HCT116 (cell line): ENCODE results near the gene SDCCAG8. TPM values are rescaled to one million over a fixed set of nuclear protein-coding genes. Genes with fewer than 3 reads are reported as not detected.

Source experiments
- ATAC-seq: fragments of 200-7000 bp; cut with Tn5 transposase; 2 replicates; pipeline ENCODE4 v1.9.1; 2020; ENCODE audit warnings: mild to moderate bottlenecking, moderate library complexity
- BruUV-seq: library from RNA; stranded (reverse); fragments of 400-500 nt; replicated peaks from 2 replicates; lab custom pipeline; 2021; lab: Mats Ljungman, UMichigan
- CTCF ChIA-PET: fragments of 300-600 bp; sonication (Branson Sonifier 250); formaldehyde crosslinking; loops from one replicate; lab custom pipeline; 2021; ENCODE audit warnings: antibody characterized with exemption; lab: Charles Lee
- POLR2A ChIA-PET: fragments of 300-600, 350-600 bp; sonication (Branson Sonifier 250); formaldehyde crosslinking; loops from one replicate; lab custom pipeline; 2021; ENCODE audit warnings: antibody characterized with exemption; lab: Charles Lee
- RAD21 ChIA-PET, 2 experiments: fragments of 300-600 bp; sonication (Branson Sonifier 250); formaldehyde crosslinking; loops; one replicate each; lab custom pipeline; 2023; ENCODE audit warnings: low total read pairs in 2 of 2; ENCODE audit not compliant: uncharacterized antibody in 2 of 2, unreplicated experiment in 2 of 2, low non-redundant PET in 1 of 2; lab: Charles Lee
- DNase-seq: peaks from one replicate; pipeline ENCODE4 v3.0.0-alpha.2; 2010; ENCODE audit warnings: low read depth, low spot score
- H2AFZ ChIP-seq: fragments of 200-600 bp; shearing (Covaris generic), sonication (generic); 2 replicates; pipeline ENCODE4 v1.6.1; 2017; ENCODE audit warnings: low read depth, mixed run types, mixed read lengths, antibody characterized with exemption, low read length; ENCODE audit not compliant: poor library complexity, severe bottlenecking
- H3K27ac ChIP-seq: 2 replicates; pipeline ENCODE4 v1.5.1; 2012; ENCODE audit warnings: low read depth, low read length
- H3K27me3 ChIP-seq: fragments of 200-600 bp; sonication (generic); 2 replicates; pipeline ENCODE4 v1.6.1; 2016; ENCODE audit warnings: mixed run types, low read length, mixed read lengths; ENCODE audit not compliant: insufficient read depth
- H3K36me3 ChIP-seq, 2 experiments: fragments of 200-500 bp in 1 of 2; fragments of 200-600 bp in 1 of 2; sonication (Bioruptor generic) in 1 of 2; sonication (generic) in 1 of 2; 2 replicates each; pipeline versions ENCODE4 v1.5.1 to v1.6.1; 2014 to 2016; ENCODE audit warnings: low read length in 2 of 2, inconsistent platforms in 1 of 2, mixed read lengths in 1 of 2, mixed run types in 1 of 2; ENCODE audit not compliant: insufficient read depth in 2 of 2, control insufficient read depth in 1 of 2
- H3K4me1 ChIP-seq, 2 experiments: fragments of 200-600 bp in 1 of 2; sonication (generic) in 1 of 2; 2 replicates each; pipeline versions ENCODE4 v1.5.1 to v1.6.1; 2012 to 2017; ENCODE audit warnings: low read length in 2 of 2, inconsistent platforms in 1 of 2, mild to moderate bottlenecking in 1 of 2, mixed read lengths in 1 of 2, mixed run types in 1 of 2, moderate library complexity in 1 of 2; ENCODE audit not compliant: insufficient read depth in 2 of 2, control insufficient read depth in 1 of 2
- H3K4me2 ChIP-seq: fragments of 200-600 bp; sonication (generic); 2 replicates; pipeline ENCODE4 v1.6.1; 2017; ENCODE audit warnings: mixed run types, low read length, mixed read lengths
- H3K4me3 ChIP-seq, 2 experiments: fragments of 200-600 bp in 1 of 2; sonication (generic) in 1 of 2; replicated peaks in 1 of 2; 2 replicates each; pipeline ENCODE4 v1.5.1; 2011 to 2016; ENCODE audit warnings: low read length in 2 of 2, control low read depth in 1 of 2, low read depth in 1 of 2, mild to moderate bottlenecking in 1 of 2, mixed read lengths in 1 of 2, mixed run types in 1 of 2
- H3K79me2 ChIP-seq: fragments of 200-600 bp; sonication (generic); 2 replicates; pipeline ENCODE4 v1.6.1; 2017; ENCODE audit warnings: mild to moderate bottlenecking, mixed run types, low read length, moderate library complexity, mixed read lengths; ENCODE audit not compliant: insufficient read depth
- H3K9ac ChIP-seq: fragments of 200-600 bp; sonication (generic); 2 replicates; pipeline ENCODE4 v1.6.1; 2016; ENCODE audit warnings: low read length, mixed read lengths
- H3K9me2 ChIP-seq: fragments of 200-600 bp; sonication (generic), shearing (Covaris generic); 2 replicates; pipeline ENCODE4 v1.6.1; 2017; ENCODE audit warnings: mixed run types, mild to moderate bottlenecking, moderate library complexity; ENCODE audit not compliant: insufficient read depth
- H3K9me3 ChIP-seq, 2 experiments: fragments of 200-500 bp in 1 of 2; fragments of 200-600 bp in 1 of 2; sonication (Bioruptor generic) in 1 of 2; sonication (generic) in 1 of 2; 2 replicates each; pipeline ENCODE4 v1.6.1; 2014 to 2017; ENCODE audit warnings: low read length in 2 of 2, mixed read lengths in 2 of 2, inconsistent platforms in 1 of 2, low read depth in 1 of 2, mild to moderate bottlenecking in 1 of 2, mixed run types in 1 of 2, moderate library complexity in 1 of 2; ENCODE audit not compliant: control insufficient read depth in 1 of 2, insufficient read depth in 1 of 2
- H4K20me1 ChIP-seq: fragments of 200-600 bp; sonication (generic), shearing (Covaris generic); 2 replicates; pipeline ENCODE4 v1.6.1; 2017; ENCODE audit warnings: mixed run types, mild to moderate bottlenecking, moderate library complexity; ENCODE audit not compliant: insufficient read depth
- CBX3 ChIP-seq: IDR thresholded peaks from 2 replicates; pipeline ENCODE4 v1.6.1; 2012; ENCODE audit warnings: low read depth
- CEBPB ChIP-seq: IDR thresholded peaks from 2 replicates; pipeline ENCODE4 v1.6.1; 2012; ENCODE audit warnings: low read depth
- ELF1 ChIP-seq: IDR thresholded peaks from 2 replicates; pipeline ENCODE4 v1.6.1; 2012; ENCODE audit warnings: low read depth, borderline replicate concordance
- FOSL1 ChIP-seq: IDR thresholded peaks from 2 replicates; pipeline ENCODE4 v1.6.1; 2012; ENCODE audit warnings: low read depth
- POLR2A ChIP-seq: IDR thresholded peaks from 2 replicates; pipeline ENCODE4 v1.7.0; 2011; ENCODE audit warnings: borderline replicate concordance; ENCODE audit not compliant: insufficient read depth, insufficient read length; ENCODE audit errors: extremely low read depth
- POLR2AphosphoS5 ChIP-seq: IDR thresholded peaks from 2 replicates; pipeline ENCODE4 v1.6.1; 2011; ENCODE audit warnings: mild to moderate bottlenecking, low read depth, low read length, moderate library complexity
- SRF ChIP-seq: IDR thresholded peaks from 2 replicates; pipeline ENCODE4 v1.6.1; 2012; ENCODE audit warnings: low read depth
- TCF7L2 ChIP-seq: IDR thresholded peaks from 2 replicates; pipeline ENCODE4 v1.7.0; 2011; ENCODE audit warnings: borderline replicate concordance, inconsistent platforms; ENCODE audit not compliant: insufficient read depth, insufficient read length; ENCODE audit errors: extremely low read depth
- YY1 ChIP-seq: IDR thresholded peaks from 2 replicates; pipeline ENCODE4 v1.6.1; 2011; ENCODE audit warnings: low read length, low read depth, moderate library complexity, mild to moderate bottlenecking; ENCODE audit not compliant: insufficient replicate concordance; ENCODE audit errors: extremely low read depth
- ZNF274 ChIP-seq: fragments of 200-500 bp; sonication (Bioruptor generic); IDR thresholded peaks from 2 replicates; pipeline ENCODE4 v1.6.1; 2014; ENCODE audit warnings: mild to moderate bottlenecking, low read depth, low read length, inconsistent platforms
- intact Hi-C: fragments of 100-400 bp; cut with micrococcal nuclease; formaldehyde crosslinking; loops from 2 replicates; pipeline ENCODE4 v1.10.0; 2022
- total RNA-seq: library from RNA; stranded (reverse); gene quantifications from one replicate; pipeline ENCODE4 v1.2.1, GENCODE V29; 2021; ENCODE audit not compliant: unreplicated experiment
- TF ChIP-seq, protein P1 (sequence below): IDR thresholded peaks from 2 replicates; pipeline ENCODE4 v1.6.1; 2012
- TF ChIP-seq, protein P2 (sequence below): IDR thresholded peaks from 2 replicates; pipeline ENCODE4 v1.6.1; 2012
- TF ChIP-seq, protein P3 (sequence below), 3 experiments: fragments of 200-600 bp in 1 of 3; sonication (generic) in 1 of 3; IDR thresholded peaks in 2 of 3; conservative IDR thresholded peaks in 1 of 3; 2 replicates each; pipeline ENCODE4 v1.5.1; 2012 to 2017; ENCODE audit warnings: low read depth in 2 of 3, low read length in 2 of 3, antibody characterized with exemption in 1 of 3, borderline replicate concordance in 1 of 3, control low read depth in 1 of 3, mild to moderate bottlenecking in 1 of 3, mixed read lengths in 1 of 3, mixed run types in 1 of 3, moderate library complexity in 1 of 3; ENCODE audit not compliant: insufficient read depth in 1 of 3

The SDCCAG8 gene
- total RNA-seq, 1 experiment from 2014 or later, result 38.2 TPM

DNA sequence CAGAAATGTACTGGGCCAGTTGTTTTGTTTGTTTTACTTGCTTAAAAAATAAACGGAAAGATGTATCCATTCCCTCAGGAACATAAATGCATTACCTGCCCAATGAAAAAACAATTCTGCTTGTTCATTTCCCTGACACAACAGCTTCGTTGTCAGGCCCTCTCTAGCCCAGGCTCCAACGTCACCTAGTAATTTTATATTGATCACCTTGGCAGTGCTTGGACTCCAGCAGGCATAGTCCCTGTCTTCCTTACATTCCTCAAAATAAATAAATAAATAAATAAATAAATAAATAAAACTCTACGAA lies 2.0 kb upstream of the SDCCAG8 start:
- TF ChIP-seq, protein P1, sequence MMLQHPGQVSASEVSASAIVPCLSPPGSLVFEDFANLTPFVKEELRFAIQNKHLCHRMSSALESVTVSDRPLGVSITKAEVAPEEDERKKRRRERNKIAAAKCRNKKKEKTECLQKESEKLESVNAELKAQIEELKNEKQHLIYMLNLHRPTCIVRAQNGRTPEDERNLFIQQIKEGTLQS, result no peak
- no peak for TF ChIP-seq ELF1
- TF ChIP-seq TCF7L2, result no peak
- TF ChIP-seq POLR2AphosphoS5, result no peak
- TF ChIP-seq, protein P2, sequence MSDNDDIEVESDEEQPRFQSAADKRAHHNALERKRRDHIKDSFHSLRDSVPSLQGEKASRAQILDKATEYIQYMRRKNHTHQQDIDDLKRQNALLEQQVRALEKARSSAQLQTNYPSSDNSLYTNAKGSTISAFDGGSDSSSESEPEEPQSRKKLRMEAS, result no peak
- TF ChIP-seq FOSL1, result no peak
- no peak for TF ChIP-seq SRF
- TF ChIP-seq POLR2A, result no peak
- TF ChIP-seq CEBPB, result no peak
- no peak for TF ChIP-seq CBX3
- TF ChIP-seq, protein P3, sequence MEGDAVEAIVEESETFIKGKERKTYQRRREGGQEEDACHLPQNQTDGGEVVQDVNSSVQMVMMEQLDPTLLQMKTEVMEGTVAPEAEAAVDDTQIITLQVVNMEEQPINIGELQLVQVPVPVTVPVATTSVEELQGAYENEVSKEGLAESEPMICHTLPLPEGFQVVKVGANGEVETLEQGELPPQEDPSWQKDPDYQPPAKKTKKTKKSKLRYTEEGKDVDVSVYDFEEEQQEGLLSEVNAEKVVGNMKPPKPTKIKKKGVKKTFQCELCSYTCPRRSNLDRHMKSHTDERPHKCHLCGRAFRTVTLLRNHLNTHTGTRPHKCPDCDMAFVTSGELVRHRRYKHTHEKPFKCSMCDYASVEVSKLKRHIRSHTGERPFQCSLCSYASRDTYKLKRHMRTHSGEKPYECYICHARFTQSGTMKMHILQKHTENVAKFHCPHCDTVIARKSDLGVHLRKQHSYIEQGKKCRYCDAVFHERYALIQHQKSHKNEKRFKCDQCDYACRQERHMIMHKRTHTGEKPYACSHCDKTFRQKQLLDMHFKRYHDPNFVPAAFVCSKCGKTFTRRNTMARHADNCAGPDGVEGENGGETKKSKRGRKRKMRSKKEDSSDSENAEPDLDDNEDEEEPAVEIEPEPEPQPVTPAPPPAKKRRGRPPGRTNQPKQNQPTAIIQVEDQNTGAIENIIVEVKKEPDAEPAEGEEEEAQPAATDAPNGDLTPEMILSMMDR (IDR thresholded peaks at IDR 0.05 in 2 of 3, conservative IDR thresholded peaks at IDR 0.05 in 1 of 3; ENCODE audit: borderline replicate concordance in 1 of 3, insufficient read depth in 1 of 3, low read depth in 2 of 3, low read length in 2 of 3), result no peak
- no peak for TF ChIP-seq YY1
- no peak for TF ChIP-seq ZNF274
- TSS peak; percentile 61 for BruUV-seq
- Histone ChIP-seq H3K79me2 (peaks cover 85% of the 10 kb centered on the region), H2AFZ (no peak overlapping the region), H3K36me3 (no peaks in the 10 kb centered on the region), H3K9me3 (no peaks in the 10 kb centered on the region), H3K4me1 (peaks cover 17 to 30% of the 10 kb centered on the region in 2 experiments), H3K27me3 (no peaks in the 10 kb centered on the region), H3K27ac (peak overlapping the region; percentile 91; the same call in 1 of the 2 replicates), H4K20me1 (no peaks in the 10 kb centered on the region; the same call in 1 of the 2 replicates), H3K4me3 (peak overlapping the region; percentile 80 to 94), H3K9me2 (no peaks in the 10 kb centered on the region), H3K9ac (peak overlapping the region; percentile 83), H3K4me2 (peak overlapping the region; percentile 82)
- ChIA-PET RAD21 (no interaction called here), CTCF (no interaction called here), POLR2A (no interaction called here)
- intact Hi-C loops, result loop anchor here (2.0 kb wide), 1 partner anchor 15 kb away; no protein-coding TSS in a partner anchor
- no peak for DNase-seq
- ATAC-seq, result no peak
